Measurements from ENCODE around the gene STK32A.
"Not testable (repeated sequence)": the region's sequence is repeated elsewhere in the genome, so short reads cannot be mapped to it uniquely, and the experiment has no call there.

Gene STK32A

GRCh38 chr5:147234825-147235635 is at the start of gene STK32A:
Gene STK32A, plus strand, starts transcription at chr5:147235026. Its CDS starts 4,609 bp downstream, at chr5:147239635.
- no peak for DNase-seq (ENCODE audit: low spot score)

- DNase-seq (ENCODE audit: low spot score), result no peak
Observed at GRCh38 chr5:147187099-147187540, 47.7 kb upstream of the STK32A start.

GRCh38 chr5:147188200-147189108 is 46.4 kb upstream of the STK32A start:
- DNase-seq (ENCODE audit: low spot score), result peak; percentile 35

GRCh38 chr5:147189109-147189424 is 45.8 kb upstream of the STK32A start:
- DNase-seq (ENCODE audit: low spot score), result no peak

GRCh38 chr5:147190331-147190730 is 44.5 kb upstream of the STK32A start:
- no peak for DNase-seq (ENCODE audit: low spot score)

GRCh38 chr5:147193123-147193522 is 41.7 kb upstream of the STK32A start:
- DNase-seq (ENCODE audit: low spot score), result no peak

GRCh38 chr5:147200004-147200403 is 34.8 kb upstream of the STK32A start:
- no peak for DNase-seq (ENCODE audit: low spot score)

GRCh38 chr5:147203213-147203612 is 31.6 kb upstream of the STK32A start:
- no peak for DNase-seq (ENCODE audit: low spot score)

GRCh38 chr5:147204576-147204975 is 30.2 kb upstream of the STK32A start:
- no peak for DNase-seq (ENCODE audit: low spot score)

- DNase-seq (ENCODE audit: low spot score), result no peak
Observed at GRCh38 chr5:147208134-147208533, 26.7 kb upstream of the STK32A start.

GRCh38 chr5:147216552-147217154 is 18.2 kb upstream of the STK32A start:
- no peak for DNase-seq (ENCODE audit: low spot score)

- no peak for DNase-seq (ENCODE audit: low spot score)
Observed at GRCh38 chr5:147223343-147223742, 11.5 kb upstream of the STK32A start.

- DNase-seq (ENCODE audit: low spot score), result peak; percentile 44
Observed at GRCh38 chr5:147223948-147224791, 10.7 kb upstream of the STK32A start.

GRCh38 chr5:147225938-147226337 is 8.9 kb upstream of the STK32A start:
- DNase-seq (ENCODE audit: low spot score), result no peak

GRCh38 chr5:147226512-147226911 is 8.3 kb upstream of the STK32A start:
- no peak for DNase-seq (ENCODE audit: low spot score)

- DNase-seq (ENCODE audit: low spot score), result no peak
Observed at GRCh38 chr5:147234239-147234824, 494 bp upstream of the STK32A start.

- no peak for DNase-seq (ENCODE audit: low spot score)
Observed at GRCh38 chr5:147240266-147240985, 5.6 kb downstream of the STK32A start.

GRCh38 chr5:147243238-147243637 is 8.4 kb downstream of the STK32A start:
- DNase-seq (ENCODE audit: low spot score), result not testable (repeated sequence)

GRCh38 chr5:147245381-147246165 is 10.7 kb downstream of the STK32A start:
- DNase-seq (ENCODE audit: low spot score), result no peak

GRCh38 chr5:147248561-147248960 is 13.7 kb downstream of the STK32A start:
- DNase-seq (ENCODE audit: low spot score), result no peak
